Measurements from ENCODE around the gene OR4A15. TPM values are rescaled to one million over a fixed set of nuclear protein-coding genes. Genes with fewer than 3 reads are reported as not detected.

OR4A15 gene
- not detected for polyA plus RNA-seq (2013, experiment 1 of 2; ENCODE audit: insufficient read length)
- not detected for polyA plus RNA-seq (2013, experiment 2 of 2; ENCODE audit: insufficient read length)

DNA sequence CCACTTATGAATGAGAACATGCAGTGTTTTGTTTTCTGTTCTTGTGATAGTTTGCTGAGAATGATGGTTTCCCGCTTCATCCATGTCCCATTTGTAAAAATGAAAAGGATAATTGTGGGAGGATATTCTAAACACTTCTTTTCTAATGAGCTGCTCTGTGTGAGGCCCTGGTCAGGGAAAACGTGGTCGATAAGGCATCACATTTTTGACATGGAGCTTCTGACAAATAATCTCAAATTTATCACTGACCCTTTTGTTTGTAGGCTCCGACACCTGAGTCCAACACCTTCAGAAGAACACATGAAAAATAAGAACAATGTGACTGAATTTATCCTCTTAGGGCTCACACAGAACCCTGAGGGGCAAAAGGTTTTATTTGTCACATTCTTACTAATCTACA is at the start of gene OR4A15:
Gene OR4A15 (plus strand): TSS at position 301 of the 400 bp plus-strand sequence. CDS start 0 bp downstream, at position 301.
- no peak for DNase-seq

DNA sequence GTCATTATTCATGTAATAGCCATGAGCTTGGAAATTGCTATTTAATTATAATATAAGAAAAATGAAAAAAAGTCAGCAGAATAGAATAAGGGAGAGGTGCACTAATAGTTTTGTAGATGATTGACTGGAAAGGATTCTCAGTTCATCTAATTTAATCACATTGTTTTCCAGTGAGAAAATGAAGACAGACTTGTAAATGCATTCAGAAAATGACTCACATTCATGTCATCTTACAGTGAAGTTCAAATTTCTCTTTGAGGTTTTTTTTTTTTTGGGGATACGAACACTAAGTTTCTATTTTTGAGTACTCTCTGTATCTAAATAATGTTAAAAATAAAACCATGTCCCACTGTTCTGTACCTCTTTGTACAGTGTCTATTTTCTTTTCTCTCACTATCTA is 43.3 kb upstream of the OR4A15 start:
- no peak for DNase-seq

DNA sequence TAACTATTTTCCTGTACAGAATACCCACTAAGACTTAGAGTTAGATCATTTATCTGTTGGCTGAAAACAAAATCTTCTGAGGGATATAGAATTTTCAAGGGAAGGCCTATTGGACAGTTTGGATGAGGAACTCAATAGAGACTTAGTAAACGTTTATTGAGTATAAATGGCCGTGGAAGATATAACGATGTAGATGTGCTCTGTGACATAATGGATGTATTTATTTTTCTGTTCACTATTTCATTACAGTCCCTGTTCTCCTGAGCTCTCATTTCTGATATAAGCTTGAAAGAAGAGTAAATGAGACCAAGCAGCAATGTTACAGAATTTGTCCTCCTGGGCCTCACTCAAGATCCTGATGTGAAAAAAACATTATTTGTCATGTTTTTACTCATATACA is 24.9 kb upstream of the OR4A15 start, which contains the start of gene OR4A16:
Gene OR4A16 (plus strand): TSS at position 301 of the 400 bp plus-strand sequence. CDS start 0 bp downstream, at position 301.
- DNase-seq = no peak

DNA sequence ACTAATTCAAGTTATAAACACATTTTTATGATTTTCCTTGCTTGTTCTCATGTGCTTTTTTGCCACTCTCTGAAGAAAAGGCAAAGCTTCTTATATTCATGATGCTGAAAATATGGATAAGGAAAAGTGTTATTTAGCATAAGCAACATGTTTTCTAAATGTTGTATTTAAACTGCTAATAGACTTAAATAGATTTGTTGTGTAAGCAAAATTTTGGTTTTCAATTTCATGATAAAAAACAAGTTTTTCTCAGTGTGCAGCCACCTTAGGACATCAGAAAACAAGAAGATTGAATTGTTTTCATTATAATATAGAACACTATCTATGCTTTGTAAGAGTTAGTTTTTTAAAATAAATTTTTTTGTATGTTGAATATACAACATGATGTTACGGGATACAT is 22.5 kb upstream of the OR4A15 start:
- DNase-seq = no peak

DNA sequence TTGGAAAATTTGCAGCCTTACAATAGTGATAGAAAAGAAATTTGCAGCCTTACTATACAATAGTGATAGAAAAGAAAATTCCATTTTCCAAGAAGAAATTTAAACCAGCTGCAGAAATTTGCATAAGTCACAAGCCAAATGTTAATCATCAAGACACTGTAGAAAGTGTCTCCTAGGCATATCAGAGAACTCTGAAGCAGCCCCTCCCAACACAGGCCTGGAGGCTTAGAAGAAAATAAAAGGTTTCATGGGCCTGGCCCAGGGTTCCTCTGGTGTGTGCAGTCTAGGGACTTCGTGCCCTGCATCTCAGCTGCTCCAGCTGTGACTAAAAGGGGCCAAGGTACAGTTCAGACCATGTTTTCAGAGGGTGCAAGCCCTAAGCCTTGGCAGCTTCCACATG is 18.7 kb upstream of the OR4A15 start:
- DNase-seq = no peak

DNA sequence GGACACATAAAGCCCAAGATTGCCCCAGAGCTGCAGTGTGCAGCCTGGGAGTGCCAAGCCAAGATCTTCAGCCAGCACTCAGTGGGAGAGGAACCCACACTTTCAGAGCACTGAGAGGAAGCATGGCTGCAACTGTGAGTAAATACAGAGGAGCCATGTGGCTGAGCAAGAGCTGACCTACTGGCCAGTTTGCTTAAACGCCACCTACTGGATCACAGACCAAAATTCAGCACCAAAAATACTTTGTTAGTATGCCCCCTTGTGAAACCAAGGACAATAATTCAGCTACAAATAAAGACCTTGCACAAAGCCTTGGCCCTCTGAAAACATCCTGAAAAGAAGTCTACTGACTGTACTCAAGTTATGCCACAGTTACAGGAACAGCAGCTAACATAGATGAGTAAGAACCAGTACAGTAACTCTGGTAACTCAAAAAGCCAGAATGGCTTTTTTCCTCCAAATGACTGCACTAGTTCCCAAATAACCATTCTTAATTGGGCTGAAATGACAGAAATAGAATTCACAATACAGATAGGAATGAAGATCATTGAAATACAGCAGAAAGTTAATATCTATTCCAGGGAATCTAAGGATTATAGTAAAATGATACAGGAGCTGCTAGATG is 10.1 kb upstream of the OR4A15 start:
- DNase-seq = no peak

DNA sequence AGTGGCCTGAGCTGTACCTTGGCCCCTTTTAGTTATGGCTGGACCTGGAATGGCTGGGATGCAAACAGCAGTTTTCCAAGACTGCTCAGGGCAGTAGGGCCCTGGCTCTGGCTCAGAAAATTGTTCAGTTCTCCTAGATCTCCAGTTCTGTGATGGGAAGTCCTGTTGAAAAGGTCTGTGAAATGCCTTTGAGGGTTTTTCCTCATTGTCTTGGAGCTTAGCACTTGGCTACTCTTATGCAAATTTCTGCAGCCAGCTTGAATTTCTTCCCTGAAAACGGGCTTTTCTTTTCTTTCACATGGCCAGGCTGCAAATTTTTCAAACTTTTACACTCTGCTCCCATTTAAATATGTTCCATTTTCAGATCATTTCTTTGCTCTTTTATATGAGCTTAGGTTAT is 33.2 kb downstream of the OR4A15 start:
- no peak for DNase-seq

All from fibroblast of skin of back (primary cell).